Measurements from ENCODE around the gene PSMD1.

PSMD1 gene

GRCh38 chr2:231036578-231037106 is 20.0 kb upstream of the PSMD1 start:
- no peak for DNase-seq

- DNase-seq: no peak
These were observed 19.4 kb upstream of the PSMD1 start, which contains the start of gene C2orf72 for GRCh38 chr2:231037202-231037730. C2orf72 (plus strand) TSS chr2:231037523; CDS start chr2:231037566, 43 bp downstream.

GRCh38 chr2:231037731-231038482 is 18.8 kb upstream of the PSMD1 start:
- no peak for DNase-seq

GRCh38 chr2:231038483-231039293 is 18.0 kb upstream of the PSMD1 start:
- no peak for DNase-seq

GRCh38 chr2:231039294-231039664 is 17.4 kb upstream of the PSMD1 start:
- no peak for DNase-seq

- DNase-seq: no peak
These were observed 16.8 kb upstream of the PSMD1 start for GRCh38 chr2:231039821-231040364.

- no peak for DNase-seq
These were observed 15.5 kb upstream of the PSMD1 start for GRCh38 chr2:231041061-231041689.

- DNase-seq: no peak
These were observed 12.9 kb upstream of the PSMD1 start for GRCh38 chr2:231043796-231044195.

- no peak for DNase-seq
These were observed 9.8 kb upstream of the PSMD1 start for GRCh38 chr2:231046916-231047273.

GRCh38 chr2:231047274-231047922 is 9.3 kb upstream of the PSMD1 start:
- no peak for DNase-seq

GRCh38 chr2:231047923-231048915 is 8.4 kb upstream of the PSMD1 start:
- DNase-seq: no peak

GRCh38 chr2:231049286-231050017 is 7.2 kb upstream of the PSMD1 start:
- DNase-seq: no peak

GRCh38 chr2:231050018-231050901 is 6.4 kb upstream of the PSMD1 start:
- DNase-seq: no peak

GRCh38 chr2:231051116-231051515 is 5.6 kb upstream of the PSMD1 start:
- DNase-seq: no peak

- DNase-seq: peak; percentile 35 to 54
These were observed 3.9 kb upstream of the PSMD1 start for GRCh38 chr2:231052494-231053451.

GRCh38 chr2:231053846-231054245 is 2.8 kb upstream of the PSMD1 start:
- no peak for DNase-seq

GRCh38 chr2:231057590-231057989 is 923 bp downstream of the PSMD1 start:
- DNase-seq: no peak
